ENCODE results near the gene IL18R1.

Gene IL18R1

GRCh38 chr2:102421890-102422759 is 66.5 kb downstream of the IL18R1 start:
- no peak for TF ChIP-seq CTCF (IDR thresholded peaks at IDR 0.05)
- DNase-seq, result no peak
- Histone ChIP-seq H3K27me3 (no peaks in the 10 kb centered on the region), H3K27ac (no peak overlapping the region), H3K36me3 (no peaks in the 10 kb centered on the region), H3K4me3 (no peak overlapping the region), H3K9me3 (no peaks in the 10 kb centered on the region), H3K4me1 (no peaks in the 10 kb centered on the region)
- intact Hi-C loops (cut with DNase I; ENCODE audit: low total_unique reads), result no loop called here

DNA sequence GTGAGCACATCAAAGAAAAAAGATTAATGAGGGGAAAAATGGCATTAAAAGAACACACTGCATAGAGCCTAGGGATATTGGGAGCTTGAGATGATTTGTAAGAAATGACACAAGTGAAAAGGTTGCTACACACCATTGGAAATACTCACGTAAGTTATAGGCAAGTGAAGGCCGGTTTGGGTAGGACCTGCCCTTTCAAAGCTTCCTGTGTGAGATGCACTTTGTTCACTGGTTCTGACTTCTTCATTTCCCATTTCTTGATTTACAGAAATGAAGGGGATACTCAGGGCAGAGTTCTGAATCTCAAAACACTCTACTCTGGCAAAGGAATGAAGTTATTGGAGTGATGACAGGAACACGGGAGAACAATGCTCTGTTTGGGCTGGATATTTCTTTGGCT is 67.3 kb downstream of the IL18R1 start, which contains the start of gene IL18RAP:
TSS of gene IL18RAP (plus strand) at position 251 of the 400 bp plus-strand sequence. CDS start at position 369, 118 bp downstream.
- H3K27ac ChIP-seq, result no peak within 1 kb of the TSS
- no peak for DNase-seq
- no peaks in the 10 kb centered on the region for H3K36me3 ChIP-seq
- TF ChIP-seq CTCF (IDR thresholded peaks at IDR 0.05), result no peak
- H3K4me1 ChIP-seq, result no peaks in the 10 kb centered on the region
- H3K9me3 ChIP-seq, result no peaks in the 10 kb centered on the region
- H3K4me3 ChIP-seq, result no peak within 1 kb of the TSS
- no peaks in the 10 kb centered on the region for H3K27me3 ChIP-seq
- intact Hi-C loops (cut with DNase I; ENCODE audit: low total_unique reads), result no loop called here

GRCh38 chr2:102423368-102423767 is 67.8 kb downstream of the IL18R1 start:
- no peaks in the 10 kb centered on the region for H3K36me3 ChIP-seq
- DNase-seq, result no peak
- no peak overlapping the region for H3K27ac ChIP-seq

DNA sequence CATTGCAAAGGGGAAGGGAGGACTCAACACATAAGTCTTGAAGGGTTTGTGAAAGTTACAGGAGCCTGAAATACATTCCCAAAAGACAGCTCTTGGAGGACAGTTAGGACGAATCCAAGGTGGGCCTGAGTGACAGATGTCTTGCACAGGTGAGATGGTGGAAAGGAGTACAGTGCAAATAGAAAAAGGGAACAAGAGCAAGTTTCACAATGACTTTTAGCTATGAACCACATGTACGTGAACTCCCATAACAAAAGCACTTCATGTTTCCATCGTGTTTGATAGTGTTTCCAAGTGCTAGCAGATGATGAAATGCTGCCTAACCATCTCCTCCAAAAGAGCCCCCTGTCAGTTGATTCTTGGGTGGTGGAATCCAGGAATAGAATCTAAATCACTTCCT is 69.2 kb downstream of the IL18R1 start:
- no peaks in the 10 kb centered on the region for H3K36me3 ChIP-seq
- H3K27me3 ChIP-seq, result no peaks in the 10 kb centered on the region
- no peak for TF ChIP-seq CTCF (IDR thresholded peaks at IDR 0.05)
- H3K9me3 ChIP-seq, result no peaks in the 10 kb centered on the region
- H3K27ac ChIP-seq, result no peak overlapping the region
- H3K4me3 ChIP-seq, result no peak overlapping the region
- no peaks in the 10 kb centered on the region for H3K4me1 ChIP-seq
- intact Hi-C loops (cut with DNase I; ENCODE audit: low total_unique reads), result no loop called here
- no peak for DNase-seq

More at GRCh38 chr2:102423368-102423767, 67.8 kb downstream of the IL18R1 start:
- Histone ChIP-seq H3K9me3 (no peaks in the 10 kb centered on the region), H3K4me1 (no peaks in the 10 kb centered on the region), H3K27me3 (no peaks in the 10 kb centered on the region), H3K4me3 (no peak overlapping the region)
- intact Hi-C loops (cut with DNase I; ENCODE audit: low total_unique reads), result no loop called here
- no peak for TF ChIP-seq CTCF (IDR thresholded peaks at IDR 0.05)

DNA sequence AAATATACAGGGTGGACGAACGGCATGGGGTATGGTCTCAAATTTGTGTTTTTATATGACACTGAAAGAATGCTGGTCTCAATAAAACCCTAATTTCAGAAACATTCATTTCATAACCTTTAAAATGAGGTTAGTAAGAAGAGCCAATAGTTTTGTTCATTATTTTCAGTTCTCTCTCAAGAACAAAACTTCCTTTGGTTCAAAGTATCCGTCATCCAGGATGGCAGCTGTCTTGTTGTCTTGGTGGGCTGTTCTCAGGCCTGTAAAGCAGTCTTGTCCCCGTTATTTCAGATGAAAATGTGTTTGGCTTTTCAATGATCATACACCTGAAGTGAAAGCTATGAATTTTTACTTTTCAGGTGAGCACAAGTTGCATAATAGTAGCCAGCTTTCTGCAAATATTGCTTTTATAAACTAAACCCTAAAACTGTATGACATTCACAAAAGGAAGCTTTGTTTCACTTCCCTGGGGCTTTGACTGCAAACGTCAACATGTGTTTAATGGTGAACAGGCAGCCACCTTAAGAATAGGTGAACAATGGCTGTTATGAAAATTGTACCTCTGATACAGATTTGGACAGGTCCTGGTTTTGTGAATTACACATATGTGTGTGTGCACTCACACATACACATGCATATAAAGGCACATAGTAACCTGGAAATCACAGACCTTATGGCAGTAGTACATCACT is 70.0 kb downstream of the IL18R1 start:
- Histone ChIP-seq H3K27ac (no peak overlapping the region), H3K9me3 (no peaks in the 10 kb centered on the region)
- no peak for DNase-seq

More for the DNA sequence above, 70.0 kb downstream of the IL18R1 start:
- Histone ChIP-seq H3K4me1 (no peaks in the 10 kb centered on the region), H3K4me3 (no peak overlapping the region), H3K27me3 (no peaks in the 10 kb centered on the region), H3K36me3 (no peaks in the 10 kb centered on the region)
- intact Hi-C loops (cut with DNase I; ENCODE audit: low total_unique reads), result no loop called here
- TF ChIP-seq CTCF (IDR thresholded peaks at IDR 0.05), result no peak

Measured in tibial artery (tissue), 4 donors.